Sciatic nerve (tissue), 2 donors: ENCODE data around the gene CDH11. TPM values are rescaled to one million over a fixed set of nuclear protein-coding genes. Genes with fewer than 3 reads are reported as not detected.

Experiments
- ATAC-seq: fragments of 200-7000 bp; cut with Tn5 transposase; one replicate; pipeline ENCODE4 v1.9.1; 2020; ENCODE audit warnings: mild to moderate bottlenecking, moderate library complexity
- DNase-seq: peaks from one replicate; pipeline ENCODE4 v3.0.0-alpha.2; 2020; ENCODE audit warnings: low spot score
- intact Hi-C: fragments of 100-400 bp; cut with DNase I; formaldehyde crosslinking; loops from one replicate; pipeline ENCODE4 v1.14.2; 2022
- total RNA-seq: library from RNA; stranded (reverse); fragmentation: NEBNext Ultra II Directional; extraction: Animal tissue kit (Norgen Biotek cat#: 25700); gene quantifications from one replicate; pipeline ENCODE4 v1.2.1, GENCODE V29; 2021
- donor health status: DM: no; HTN: no; CAD: no.
- donor health status: DM: no; HTN: no; CAD: no.

The CDH11 gene, protein sequence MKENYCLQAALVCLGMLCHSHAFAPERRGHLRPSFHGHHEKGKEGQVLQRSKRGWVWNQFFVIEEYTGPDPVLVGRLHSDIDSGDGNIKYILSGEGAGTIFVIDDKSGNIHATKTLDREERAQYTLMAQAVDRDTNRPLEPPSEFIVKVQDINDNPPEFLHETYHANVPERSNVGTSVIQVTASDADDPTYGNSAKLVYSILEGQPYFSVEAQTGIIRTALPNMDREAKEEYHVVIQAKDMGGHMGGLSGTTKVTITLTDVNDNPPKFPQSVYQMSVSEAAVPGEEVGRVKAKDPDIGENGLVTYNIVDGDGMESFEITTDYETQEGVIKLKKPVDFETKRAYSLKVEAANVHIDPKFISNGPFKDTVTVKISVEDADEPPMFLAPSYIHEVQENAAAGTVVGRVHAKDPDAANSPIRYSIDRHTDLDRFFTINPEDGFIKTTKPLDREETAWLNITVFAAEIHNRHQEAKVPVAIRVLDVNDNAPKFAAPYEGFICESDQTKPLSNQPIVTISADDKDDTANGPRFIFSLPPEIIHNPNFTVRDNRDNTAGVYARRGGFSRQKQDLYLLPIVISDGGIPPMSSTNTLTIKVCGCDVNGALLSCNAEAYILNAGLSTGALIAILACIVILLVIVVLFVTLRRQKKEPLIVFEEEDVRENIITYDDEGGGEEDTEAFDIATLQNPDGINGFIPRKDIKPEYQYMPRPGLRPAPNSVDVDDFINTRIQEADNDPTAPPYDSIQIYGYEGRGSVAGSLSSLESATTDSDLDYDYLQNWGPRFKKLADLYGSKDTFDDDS
- total RNA-seq, result 238 TPM

DNA sequence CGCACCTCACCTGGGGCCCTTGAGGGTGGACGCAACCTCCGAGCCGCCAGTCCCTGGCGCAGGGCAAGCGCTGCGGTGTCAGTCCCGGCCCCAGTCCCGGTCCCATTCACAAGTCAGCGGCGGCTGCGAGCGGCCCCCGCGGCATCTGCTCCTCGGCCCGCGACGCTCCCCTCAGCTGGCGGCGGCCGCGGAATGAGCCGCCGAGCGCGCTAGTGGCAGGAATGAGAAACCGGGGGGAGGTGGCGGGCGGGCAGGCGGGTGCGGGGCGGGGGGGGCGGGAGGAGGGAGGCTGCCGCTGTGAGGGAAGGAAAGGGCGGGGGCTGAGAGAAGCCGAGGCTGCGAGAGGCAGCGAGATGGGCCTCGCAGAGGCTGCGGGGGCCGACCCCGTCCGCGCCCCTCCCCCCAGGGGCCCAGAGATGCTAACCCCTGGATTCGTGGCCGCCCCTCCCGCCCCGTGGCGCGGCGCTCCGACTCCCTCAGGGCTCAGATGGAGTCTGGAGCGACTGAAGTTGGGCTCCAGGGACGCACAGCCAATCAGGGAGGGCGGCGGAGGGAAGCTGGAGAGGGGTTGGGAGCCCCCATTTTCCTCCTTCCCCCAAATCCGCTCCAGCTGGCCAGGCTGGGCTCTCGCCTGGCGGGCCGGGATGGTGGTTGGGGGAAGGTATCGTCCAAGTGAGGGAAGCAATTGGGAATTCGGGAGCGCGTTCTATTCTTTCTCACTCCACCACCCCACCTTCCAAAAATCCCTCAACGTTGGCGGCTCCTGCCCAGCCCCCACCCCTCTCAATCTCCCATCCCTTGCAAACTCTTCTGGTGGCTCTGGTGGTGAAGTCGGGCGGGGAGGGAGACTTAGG is at the start of gene CDH11:
TSS of gene CDH11 (minus strand) at position 194 of the 854 bp plus-strand sequence. CDS start 117,194 bp downstream, outside the sequence.
- ATAC-seq (peak; percentile 69), DNase-seq (peak; percentile 84)
- intact Hi-C loops, result no loop called here

DNA sequence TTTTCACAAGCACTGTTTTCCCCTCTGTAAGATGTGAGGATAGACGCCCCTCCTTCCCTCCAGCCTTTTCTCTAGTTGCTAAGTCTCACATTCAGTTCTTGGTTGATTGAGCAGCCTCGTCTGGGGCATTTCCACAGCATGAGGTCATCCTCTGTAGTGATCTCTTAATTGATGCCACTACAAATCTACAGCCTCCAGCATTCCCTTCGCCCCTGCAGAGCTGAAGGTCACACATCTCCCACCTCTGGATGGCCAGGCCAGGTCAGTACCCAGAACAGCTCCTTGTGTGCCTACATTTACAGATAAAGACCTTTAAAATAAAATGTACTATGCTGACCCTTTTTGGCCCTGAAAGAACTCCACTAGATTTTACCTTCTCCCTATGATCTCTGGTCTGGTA is 32.5 kb upstream of the CDH11 start:
- ATAC-seq (no peak), DNase-seq (no peak)
- intact Hi-C loops, result no loop called here

DNA sequence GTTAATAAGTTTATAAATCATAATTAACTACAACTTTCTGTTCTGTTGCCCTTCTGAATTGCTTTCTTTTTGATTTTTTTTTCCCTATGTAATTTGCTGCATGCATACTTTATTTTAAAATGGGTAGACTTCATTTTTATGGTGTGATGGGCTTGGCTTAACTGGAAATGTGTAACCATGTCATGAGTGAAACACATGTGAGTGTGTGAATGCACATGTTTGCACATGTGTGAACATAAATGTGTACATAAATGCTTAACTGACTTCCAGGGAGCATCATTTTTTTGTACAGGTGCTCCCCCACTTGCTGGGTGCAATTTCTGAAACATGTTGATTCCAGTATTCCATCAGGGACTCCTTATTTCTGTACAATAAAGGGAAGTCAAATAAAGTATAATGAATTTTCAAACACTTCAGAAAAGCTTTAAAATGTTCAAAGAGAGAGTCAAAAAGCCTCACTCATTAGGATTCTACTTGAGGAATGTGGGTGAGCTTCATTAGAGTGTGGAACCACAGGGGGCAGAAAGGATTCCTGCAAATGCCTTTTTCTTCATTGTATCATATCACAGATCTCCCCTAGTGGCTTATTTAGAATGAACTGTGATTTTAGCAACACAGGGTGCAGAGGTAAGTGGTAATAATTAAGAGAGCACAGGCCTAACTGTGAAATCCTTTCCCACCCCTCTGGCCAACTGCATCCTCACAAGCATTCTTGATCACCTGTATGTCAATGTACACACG is 31.7 kb upstream of the CDH11 start:
- no peak for ATAC-seq
- intact Hi-C loops, result no loop called here
- DNase-seq, result no peak

DNA sequence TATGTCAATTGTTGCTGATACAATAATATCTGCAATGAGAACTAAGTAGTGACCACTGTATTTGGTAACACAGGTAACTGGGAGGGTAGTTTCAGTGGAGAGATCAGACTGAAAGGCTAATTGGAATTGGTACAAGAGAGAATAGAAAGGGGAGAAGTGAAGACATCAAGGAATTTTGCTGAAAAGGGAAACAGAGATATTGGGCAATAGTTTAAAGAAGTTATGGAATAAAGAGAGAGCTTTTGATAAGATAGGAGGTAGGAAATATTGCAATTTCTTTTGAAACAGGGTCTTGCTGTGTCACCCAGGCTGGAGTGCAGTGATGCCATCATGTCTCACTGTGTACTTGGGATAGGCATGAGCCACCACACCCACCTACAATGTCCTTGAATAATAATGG is 26.9 kb upstream of the CDH11 start:
- intact Hi-C loops, result no loop called here
- ATAC-seq (no peak), DNase-seq (no peak)

DNA sequence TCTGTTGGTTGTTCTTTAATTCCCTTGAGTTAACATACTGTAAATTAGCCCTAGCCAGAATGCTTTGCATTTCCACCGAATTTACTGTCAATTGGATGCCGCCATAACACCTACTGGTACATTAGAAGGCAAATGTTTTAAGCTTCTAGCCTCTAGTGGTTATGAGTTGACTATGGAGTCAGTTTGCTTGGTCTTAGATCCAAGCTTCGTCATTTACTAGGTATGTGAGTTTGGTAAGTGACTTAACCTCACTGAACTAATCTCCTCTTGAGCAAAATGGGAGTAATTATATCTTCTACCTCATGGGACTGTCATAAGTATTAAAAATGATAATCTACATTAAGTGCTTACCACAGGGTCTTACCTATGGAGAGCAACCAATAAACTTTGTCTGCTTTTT is 20.4 kb upstream of the CDH11 start:
- DNase-seq (no peak), ATAC-seq (no peak)
- intact Hi-C loops, result no loop called here

DNA sequence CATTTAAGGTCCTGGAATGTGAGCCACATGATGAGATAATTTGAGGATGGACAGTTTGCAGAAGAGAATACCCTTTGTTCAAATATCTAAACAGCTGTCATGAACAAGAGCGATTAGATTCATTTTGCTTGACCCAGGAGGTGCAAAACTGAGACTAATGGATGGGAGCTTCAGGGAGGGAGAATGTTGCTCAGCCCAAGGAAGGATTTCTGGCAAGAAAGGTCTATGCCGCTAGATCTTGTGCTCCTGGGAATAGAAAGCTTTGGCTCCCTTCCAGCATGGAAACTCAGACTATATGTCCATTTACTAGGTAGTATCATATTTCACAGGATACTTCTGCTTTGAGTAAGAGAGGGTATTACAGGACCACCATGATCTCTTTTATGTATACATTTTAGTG is 14.8 kb upstream of the CDH11 start:
- ATAC-seq, result no peak
- intact Hi-C loops, result no loop called here

DNA sequence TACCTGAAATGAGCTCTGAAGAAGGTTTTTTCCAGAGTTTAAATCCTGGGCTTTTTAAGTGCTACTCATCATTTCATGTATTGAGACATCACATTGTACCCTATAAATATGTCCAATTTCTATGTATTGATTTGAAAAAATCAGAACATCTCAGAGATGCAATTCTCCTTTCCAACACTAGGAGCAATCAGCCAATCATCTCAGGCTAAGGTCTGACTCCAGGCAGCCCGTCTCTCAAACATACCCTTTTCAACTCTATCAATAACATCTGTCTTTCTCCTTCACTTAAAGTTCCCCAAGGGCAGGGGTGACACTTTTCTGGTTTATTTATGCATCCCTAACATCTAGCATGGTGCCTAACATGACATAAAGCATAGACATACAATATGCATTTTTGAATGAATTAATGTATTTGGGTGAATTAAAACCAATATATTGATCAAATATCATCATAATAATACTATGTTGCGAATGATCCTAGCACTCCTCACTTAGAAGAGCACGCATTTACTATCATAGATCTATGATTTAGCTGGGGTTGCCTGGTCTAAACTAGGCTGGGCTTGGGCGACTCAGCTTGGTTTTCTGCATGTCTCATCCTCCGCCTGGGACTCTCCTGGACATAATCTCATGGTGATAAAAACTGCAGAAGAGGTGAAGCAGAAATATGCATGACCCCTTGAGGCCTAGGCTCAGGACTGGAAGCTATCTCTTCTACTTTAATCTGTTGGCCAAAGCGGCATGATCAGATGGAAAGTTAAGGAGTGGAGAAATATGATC is 5.2 kb upstream of the CDH11 start:
- ATAC-seq (no peak), DNase-seq (no peak)
- intact Hi-C loops, result no loop called here

More for the DNA sequence above, 14.8 kb upstream of the CDH11 start:
- DNase-seq, result no peak

DNA sequence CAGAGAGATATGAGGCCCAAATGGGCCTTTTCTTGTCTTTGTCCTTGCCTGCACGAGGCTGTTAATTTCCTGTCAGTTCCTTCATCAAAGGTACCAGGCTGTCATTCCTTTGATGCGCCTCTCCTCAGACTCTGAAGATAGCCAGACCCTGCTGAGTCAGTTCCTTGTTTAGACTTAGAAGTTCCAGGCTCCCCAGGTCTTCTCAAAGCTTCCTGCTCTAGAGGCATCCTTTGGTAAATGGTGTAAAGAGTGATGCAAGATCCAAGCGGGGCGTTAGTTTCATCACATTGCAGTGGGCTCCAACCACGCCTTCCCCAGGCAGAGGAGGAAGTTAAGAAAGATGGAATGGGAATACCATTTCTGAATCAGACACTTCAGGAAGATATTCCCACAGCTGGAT is 4.0 kb upstream of the CDH11 start:
- ATAC-seq (no peak), DNase-seq (no peak)
- intact Hi-C loops, result no loop called here

DNA sequence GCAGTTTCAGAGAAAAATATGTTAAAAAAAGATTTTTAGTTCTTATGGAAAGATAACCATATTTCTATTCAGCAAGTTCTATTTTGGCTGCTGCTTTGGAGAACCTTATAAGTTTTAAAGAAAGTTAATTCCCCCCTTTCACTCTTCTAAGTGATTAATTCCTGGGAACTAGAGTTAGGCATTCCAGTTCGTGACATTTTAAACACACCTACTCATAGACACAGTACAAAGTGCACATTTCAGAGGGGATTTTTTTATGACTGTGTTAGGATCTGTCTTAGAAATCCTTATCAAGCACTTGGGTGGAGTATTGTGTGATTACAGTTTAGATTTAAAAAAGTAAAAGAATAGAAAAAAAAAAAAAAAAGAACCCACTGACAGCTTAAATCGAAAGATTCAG is 3.5 kb upstream of the CDH11 start:
- no peak for DNase-seq
- intact Hi-C loops, result no loop called here
- no peak for ATAC-seq

DNA sequence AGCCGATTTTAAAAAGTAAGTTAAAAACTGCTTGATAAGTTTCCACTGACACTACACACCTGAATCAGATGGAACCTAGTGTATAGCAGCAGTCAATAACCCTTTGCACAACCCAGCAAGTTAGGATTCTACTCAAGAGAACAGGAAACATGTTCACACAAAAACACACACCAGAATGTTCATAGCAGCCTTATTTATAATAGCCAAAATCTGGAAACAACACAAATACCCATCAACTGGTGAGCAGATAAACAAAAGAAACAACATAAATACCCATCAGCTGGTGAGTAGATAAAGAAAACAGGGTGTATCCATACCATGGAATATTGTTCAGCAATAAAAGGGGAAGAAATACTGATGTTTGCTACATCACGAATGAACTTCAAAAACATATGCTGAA is 2.7 kb upstream of the CDH11 start:
- no peak for DNase-seq
- intact Hi-C loops, result no loop called here
- ATAC-seq, result no peak

DNA sequence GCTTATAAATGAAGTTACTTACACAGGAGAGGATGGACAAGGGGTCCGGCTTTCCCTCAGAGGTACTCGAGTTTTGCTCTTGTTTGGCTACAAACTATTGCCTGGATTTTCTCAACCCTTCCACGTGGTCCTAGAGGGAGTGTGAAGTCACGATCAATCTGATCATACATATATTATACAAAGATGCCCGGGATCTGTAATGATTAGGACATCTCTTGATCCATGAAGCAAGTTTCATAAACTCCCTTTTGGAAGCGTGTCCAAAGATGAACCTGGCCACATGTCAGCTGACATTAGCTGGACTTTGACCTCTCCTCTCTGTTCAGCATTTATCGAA is 2.3 kb upstream of the CDH11 start:
- intact Hi-C loops, result no loop called here
- ATAC-seq (no peak), DNase-seq (no peak)

DNA sequence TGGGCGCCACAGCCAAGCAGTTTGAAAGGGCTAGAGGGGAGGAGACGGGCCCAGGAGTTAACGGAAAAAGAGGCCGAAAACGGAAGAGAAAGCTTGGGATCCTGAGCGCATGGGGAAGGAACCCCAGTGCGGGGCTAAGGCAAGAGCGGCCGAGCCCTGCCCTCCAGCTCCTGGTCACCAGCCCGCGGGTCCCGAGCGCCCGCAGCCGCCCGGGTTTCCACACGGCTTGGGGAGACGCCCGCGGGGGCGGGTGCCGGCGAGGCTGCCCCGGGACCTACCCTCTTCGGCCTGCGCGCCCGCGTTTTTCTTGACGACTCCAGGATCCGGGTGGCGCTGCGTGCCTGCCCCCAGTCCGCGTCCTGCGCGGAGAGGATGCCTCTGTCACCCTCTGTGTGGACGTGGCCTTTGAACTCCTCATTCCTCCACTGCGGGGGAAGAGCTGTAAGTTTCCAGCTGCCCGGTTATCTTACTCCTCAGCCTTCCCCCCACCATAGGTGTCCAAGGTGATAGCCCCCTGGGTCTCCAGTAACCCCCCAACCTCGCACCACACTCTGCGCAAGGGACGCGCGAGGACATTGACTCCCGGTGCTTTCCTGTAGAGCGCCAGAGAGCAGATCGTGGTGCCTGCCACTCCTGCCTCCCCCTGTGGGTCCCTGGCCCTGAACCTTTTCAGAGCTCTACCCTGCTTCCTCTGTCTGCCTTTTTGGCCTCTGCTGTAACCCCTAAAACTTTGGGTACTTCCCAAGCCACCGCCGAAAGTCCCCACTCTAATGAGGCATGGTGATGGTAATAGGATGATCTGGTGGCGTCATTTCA is 1.7 kb upstream of the CDH11 start:
- intact Hi-C loops, result no loop called here
- ATAC-seq, result peak; percentile 2
- peak; percentile 75 for DNase-seq

DNA sequence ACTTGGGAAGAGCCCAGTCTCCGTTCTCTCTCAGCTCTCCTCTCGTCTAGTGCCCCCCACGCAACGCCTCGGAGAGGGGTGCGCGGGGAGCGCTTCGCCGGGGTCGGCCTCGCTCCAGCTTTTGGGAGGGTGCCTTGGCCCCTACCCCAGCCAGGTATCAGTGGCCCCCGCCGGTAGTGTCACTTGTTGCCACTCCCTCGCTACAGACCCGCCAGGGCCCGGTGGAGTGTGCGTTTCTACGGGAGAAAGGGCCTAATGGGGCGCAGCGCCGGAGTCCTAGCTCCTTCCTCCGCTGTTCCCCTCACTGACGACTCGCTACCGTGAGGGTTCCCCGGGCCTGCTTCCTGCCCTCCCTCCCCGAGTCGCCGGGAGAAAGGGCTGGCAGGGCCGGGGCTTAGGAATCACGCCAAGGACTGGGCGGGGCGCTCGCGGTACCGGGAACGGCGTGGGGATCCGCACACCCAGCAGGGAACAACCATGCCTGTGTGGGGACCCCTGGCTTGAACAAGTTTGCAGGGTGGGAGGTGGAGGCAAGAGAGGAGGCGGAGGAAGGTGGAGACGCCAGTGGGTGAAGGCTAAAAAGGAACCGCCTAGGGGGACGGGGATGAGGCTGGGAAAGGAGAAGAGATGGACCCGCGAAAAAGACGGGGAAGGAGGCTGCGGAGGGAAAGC is 997 bp upstream of the CDH11 start:
- ATAC-seq (peak; percentile 76), DNase-seq (peak; percentile 88)
- intact Hi-C loops, result no loop called here

DNA sequence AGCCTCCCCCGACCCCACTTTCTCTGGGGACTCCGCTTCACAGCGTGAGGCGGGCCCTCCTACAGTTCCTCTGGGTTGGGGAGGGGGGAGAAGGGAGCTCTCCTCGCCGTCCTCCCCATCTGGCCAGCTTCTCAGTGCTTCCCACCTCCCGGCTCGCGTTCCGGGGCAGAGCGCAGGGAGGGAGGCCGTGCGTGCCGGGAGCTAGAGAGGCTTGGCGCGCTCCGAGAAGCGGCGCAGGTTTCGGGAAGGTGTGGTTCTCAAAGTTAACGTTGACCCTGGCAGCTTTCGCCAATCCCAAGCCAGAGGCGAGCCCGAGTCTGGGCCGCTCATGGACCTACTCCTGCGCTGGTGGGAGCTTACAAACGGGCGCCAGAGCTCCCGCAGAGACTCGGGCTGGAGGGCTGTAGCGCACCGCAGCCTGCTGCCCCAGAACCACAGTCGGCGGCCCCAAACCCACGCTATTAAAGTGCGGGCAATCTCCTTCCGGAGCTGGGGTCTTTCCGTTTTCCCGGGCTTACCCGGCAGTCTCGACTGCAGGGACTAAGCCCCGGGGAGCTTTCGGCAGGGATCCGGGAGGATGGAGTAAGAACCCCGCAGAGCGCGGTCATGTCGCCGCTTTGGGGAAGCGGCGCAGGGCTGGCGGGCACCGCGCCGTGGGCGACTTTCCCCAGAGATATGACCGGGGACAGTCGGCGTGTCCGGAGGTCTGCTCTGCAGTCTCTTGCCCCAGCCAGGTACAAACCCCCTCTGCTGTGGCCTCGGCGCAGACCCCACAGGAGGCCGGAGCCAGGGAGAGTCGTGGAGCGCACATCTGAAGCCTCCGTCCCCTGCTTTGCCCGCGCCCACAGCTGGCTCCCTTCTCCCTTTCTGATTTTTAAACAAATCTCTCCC is 787 bp downstream of the CDH11 start:
- ATAC-seq, result peak; percentile 21
- intact Hi-C loops, result no loop called here

DNA sequence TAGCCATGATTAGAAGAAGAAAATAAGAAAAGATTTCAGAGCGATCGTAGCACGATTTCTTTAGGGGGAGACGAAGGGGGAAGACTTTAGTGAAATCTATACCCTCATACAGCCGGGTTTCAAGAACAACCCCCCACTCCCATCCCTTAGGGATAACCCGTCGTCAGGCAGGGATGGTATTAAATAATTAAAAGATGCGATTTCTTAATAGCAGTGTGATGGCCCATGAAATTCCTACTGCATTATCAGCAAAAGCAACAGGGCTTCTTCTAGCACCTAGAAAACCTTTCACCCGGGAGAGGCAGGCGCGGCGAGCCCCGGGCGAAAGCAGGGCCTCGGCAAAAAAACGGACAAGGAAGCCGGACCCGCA is 1.4 kb downstream of the CDH11 start:
- intact Hi-C loops, result no loop called here
- ATAC-seq (no peak), DNase-seq (no peak)

More for the DNA sequence above, 787 bp downstream of the CDH11 start:
- peak; percentile 64 for DNase-seq

DNA sequence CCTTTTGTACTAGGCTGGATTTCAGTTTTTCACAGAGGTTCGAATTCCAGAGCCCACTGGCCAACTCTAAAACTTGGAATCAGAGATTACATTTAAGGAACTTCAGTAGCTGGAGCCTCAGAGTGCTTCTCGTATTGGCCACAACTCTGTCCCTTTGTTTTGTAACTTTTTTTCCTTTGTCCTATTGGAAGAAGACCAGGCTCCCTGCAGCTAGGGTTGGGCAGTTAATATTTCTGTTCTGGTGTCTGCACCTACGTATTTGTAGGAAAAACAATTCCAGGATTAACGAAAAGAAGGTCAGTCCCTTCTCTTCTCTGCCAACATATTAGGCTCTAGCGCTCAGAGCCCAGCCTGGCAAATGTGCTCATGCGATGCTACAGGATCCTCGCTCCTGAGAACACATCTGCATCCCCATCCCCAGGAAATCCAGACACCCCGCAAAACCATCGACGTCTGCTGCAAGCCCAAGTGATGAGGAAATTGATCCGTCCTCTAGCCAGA is 1.9 kb downstream of the CDH11 start:
- ATAC-seq (peak; percentile 1), DNase-seq (no peak)
- intact Hi-C loops, result loop anchor here (10.0 kb wide), 1 partner anchor 1755 kb away; no protein-coding TSS in a partner anchor
